Measurements from ENCODE around the gene ENTPD2. TPM values are rescaled to one million over a fixed set of nuclear protein-coding genes. Genes with fewer than 3 reads are reported as not detected.

The ENTPD2 gene
- total and polyA plus RNA-seq, 10 of the 15 experiments (the other 5 are each of a cell fraction or from before 2014, with no cell fraction given): 0.15 to 1.8 (median 0.65) TPM; not detected in 2

DNA sequence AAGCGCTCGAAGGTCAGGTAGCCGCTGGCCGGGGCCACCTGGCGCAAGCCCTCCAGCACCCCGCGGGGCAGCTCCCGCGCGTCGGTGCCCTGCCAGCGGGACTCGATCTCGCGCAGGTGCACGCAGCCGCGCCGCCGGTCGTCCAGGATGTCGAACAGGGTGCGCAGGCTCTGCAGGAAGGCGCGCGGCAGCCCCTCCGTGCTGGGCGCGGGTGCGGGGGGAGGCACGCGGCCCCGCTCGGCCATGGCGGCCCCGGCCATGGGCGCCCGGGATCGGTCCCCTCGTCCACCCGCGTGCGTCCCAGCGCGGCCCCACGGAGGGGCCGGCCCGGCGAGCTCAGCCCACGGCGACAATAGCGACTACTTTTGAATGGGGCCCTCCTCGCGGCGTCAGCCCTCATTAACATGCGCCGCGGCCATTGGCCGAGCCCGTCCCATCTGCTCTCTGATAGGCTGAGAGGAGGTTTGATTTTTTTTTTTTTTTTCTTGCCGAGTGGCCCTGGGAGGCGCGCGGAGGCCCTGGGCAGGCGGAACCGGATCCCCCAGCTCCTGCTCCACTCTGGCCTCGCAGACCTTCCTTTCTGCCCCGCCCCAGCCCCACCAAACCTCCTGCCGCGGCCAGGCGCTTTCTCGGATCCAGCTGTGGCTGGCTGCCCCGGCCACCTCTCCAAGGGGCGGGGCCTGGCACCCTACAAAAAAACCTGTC is 16.5 kb upstream of the ENTPD2 start, which contains the start of gene SAPCD2 (continued):
- TF ChIP-seq, protein P1, sequence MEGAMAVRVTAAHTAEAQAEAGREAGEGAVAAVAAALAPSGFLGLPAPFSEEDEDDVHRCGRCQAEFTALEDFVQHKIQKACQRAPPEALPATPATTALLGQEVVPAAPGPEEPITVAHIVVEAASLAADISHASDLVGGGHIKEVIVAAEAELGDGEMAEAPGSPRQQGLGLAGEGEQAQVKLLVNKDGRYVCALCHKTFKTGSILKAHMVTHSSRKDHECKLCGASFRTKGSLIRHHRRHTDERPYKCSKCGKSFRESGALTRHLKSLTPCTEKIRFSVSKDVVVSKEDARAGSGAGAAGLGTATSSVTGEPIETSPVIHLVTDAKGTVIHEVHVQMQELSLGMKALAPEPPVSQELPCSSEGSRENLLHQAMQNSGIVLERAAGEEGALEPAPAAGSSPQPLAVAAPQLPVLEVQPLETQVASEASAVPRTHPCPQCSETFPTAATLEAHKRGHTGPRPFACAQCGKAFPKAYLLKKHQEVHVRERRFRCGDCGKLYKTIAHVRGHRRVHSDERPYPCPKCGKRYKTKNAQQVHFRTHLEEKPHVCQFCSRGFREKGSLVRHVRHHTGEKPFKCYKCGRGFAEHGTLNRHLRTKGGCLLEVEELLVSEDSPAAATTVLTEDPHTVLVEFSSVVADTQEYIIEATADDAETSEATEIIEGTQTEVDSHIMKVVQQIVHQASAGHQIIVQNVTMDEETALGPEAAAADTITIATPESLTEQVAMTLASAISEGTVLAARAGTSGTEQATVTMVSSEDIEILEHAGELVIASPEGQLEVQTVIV (IDR thresholded peaks at IDR 0.05; ENCODE audit: borderline replicate concordance, partially characterized antibody): no peak
- TF ChIP-seq KDM1A (IDR thresholded peaks at IDR 0.05; ENCODE audit: borderline replicate concordance) (no peak), NFIC (IDR thresholded peaks at IDR 0.05; ENCODE audit: low read depth, low read length) (no peak), MYB (IDR thresholded peaks at IDR 0.05; ENCODE audit: borderline replicate concordance, low read depth, low read length) (0 out of 2 replicates have a peak, but pooled peaks have one; percentile 20), TCF3 (IDR thresholded peaks at IDR 0.05; ENCODE audit: borderline replicate concordance, insufficient read depth, low read depth, low read length) (0 out of 2 replicates have a peak, but pooled peaks have one; percentile 1), POLR2A (IDR thresholded peaks at IDR 0.05; ENCODE audit: low read depth, low read length) (peak; percentile 69), BACH1 (IDR thresholded peaks at IDR 0.05; ENCODE audit: borderline replicate concordance) (peak; percentile 94), IRF3 (IDR thresholded peaks at IDR 0.05) (no peak), ZNF384 (IDR thresholded peaks at IDR 0.05; ENCODE audit: borderline replicate concordance, low read depth, low read length) (peak; percentile 99), POLR2AphosphoS5 (IDR thresholded peaks at IDR 0.05; ENCODE audit: low read length) (no peak), IKZF1 (conservative IDR thresholded peaks at IDR 0.05) (peak; percentile 92), TCF7 (IDR thresholded peaks at IDR 0.05; ENCODE audit: borderline replicate concordance) (no peak), RB1 (IDR thresholded peaks at IDR 0.05; ENCODE audit: borderline replicate concordance) (no peak; the same call in 1 of the 2 replicates), NFYB (IDR thresholded peaks at IDR 0.05; ENCODE audit: insufficient read depth, low read depth, low read length) (peak; percentile 75), STAT1 (conservative IDR thresholded peaks at IDR 0.05) (peak; percentile 59; the same call in 1 of the 2 replicates), GABPA (IDR thresholded peaks at IDR 0.05; ENCODE audit: low read depth) (no peak), CHD1 (IDR thresholded peaks at IDR 0.05; ENCODE audit: low read depth, low read length) (no peak), BCL11A (IDR thresholded peaks at IDR 0.05; ENCODE audit: low read depth, low read length) (no peak), ZZZ3 (IDR thresholded peaks at IDR 0.05; ENCODE audit: control insufficient read depth, insufficient read length, low read depth) (no peak), RAD21 (IDR thresholded peaks at IDR 0.05; ENCODE audit: insufficient read depth, low read depth, low read length) (no peak), CREB1 (IDR thresholded peaks at IDR 0.05; ENCODE audit: low read depth) (peak; percentile 52; the same call in 1 of the 2 replicates), CEBPB (IDR thresholded peaks at IDR 0.05; ENCODE audit: borderline replicate concordance in 1 of 2, low read depth in 2 of 2, low read length in 2 of 2) (no peak)
- TF ChIP-seq, protein P2, sequence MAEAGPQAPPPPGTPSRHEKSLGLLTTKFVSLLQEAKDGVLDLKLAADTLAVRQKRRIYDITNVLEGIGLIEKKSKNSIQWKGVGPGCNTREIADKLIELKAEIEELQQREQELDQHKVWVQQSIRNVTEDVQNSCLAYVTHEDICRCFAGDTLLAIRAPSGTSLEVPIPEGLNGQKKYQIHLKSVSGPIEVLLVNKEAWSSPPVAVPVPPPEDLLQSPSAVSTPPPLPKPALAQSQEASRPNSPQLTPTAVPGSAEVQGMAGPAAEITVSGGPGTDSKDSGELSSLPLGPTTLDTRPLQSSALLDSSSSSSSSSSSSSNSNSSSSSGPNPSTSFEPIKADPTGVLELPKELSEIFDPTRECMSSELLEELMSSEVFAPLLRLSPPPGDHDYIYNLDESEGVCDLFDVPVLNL (IDR thresholded peaks at IDR 0.05; ENCODE audit: low read depth, low read length): peak; percentile 86
